HG02623 (cell line): ENCODE data around the gene ITGAD.

Source experiments
- ATAC-seq: cut with Tn5 transposase; IDR thresholded peaks from one replicate; pipeline ENCODE4 v1.9.1; 2021; ENCODE audit warnings: moderate library complexity; ENCODE audit not compliant: unreplicated experiment

Gene ITGAD

DNA sequence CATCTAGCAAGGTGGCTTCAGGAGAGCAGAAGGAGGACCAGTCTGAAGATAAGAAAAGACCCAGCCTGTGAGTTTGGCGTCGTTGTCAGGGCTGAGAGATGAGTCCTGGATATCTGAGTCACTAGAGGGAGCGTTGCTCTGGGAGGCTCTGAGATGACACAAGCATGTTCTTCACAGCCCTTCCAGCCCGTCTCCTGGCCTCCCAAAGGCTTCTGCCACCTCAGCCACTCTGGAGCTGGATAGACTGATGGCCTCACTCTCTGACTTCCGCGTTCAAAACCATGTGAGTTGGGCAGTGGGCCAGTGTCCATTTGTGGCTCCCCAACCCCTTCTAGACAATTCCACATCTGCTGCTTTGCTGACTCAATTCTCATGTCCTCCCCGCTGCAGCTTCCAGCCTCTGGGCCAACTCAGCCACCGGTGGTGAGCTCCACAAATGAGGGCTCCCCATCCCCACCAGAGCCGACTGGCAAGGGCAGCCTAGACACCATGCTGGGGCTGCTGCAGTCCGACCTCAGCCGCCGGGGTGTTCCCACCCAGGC is 81.1 kb downstream of the ITGAD start:
- ATAC-seq, result no peak

DNA sequence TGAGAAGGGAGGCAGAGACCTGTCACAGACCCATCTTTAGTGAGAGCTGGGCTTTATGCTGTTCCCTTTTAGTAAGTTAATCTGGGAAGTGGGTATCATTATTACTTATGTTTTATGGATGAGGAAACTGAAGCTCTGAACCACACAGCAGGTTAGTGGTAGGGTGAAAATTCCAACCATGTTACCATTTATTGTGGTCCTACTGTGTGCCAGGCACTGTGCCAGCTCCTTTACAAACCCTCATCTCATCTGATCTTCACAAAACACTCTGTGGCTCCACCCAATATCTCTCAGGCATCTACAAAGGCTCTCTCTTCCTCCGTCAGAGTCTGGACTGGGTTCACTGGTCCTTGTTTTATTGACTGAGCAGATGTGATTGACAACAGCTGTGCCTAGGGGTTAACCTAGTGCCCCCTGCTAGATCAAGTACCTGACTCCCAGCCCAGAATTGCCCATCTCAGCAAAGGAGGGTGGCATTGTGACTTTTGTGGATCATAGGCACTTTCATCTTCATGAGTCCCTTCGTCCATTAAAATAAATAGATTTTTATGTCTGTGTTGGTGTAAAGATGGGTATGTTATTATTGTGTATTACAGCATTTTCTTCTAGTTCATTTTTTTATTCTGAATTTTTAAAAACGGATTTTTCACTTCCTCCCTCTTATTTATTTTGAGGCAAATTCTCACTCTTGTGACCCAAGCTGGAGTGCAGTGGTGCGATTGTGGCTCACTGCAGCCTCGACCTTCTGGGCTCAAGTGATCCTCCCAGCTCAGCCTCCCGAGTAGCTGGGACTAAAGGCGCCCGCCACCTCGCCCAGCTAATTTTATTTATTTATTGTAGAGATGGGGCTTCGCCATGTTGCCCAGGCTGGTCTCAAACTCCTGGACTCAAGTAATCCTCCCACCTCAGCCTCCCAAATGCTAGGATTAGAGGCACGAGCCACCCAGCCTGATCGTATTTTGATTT is 81.9 kb downstream of the ITGAD start:
- no peak for ATAC-seq

DNA sequence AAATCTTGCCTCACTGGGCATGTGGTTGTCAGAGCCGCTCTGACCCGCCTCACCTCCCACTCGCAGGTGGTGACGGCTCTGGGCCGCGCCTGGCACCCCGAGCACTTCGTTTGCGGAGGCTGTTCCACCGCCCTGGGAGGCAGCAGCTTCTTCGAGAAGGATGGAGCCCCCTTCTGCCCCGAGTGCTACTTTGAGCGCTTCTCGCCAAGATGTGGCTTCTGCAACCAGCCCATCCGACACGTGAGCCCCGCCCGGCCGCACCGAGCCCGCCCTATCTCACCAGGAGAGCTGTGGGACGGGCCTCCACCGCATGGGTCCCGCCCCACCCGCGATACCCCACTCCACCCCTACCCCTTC is 82.8 kb downstream of the ITGAD start:
- no peak for ATAC-seq
